NT2/D1 (cell line): ENCODE data around the gene MINK1.
"Not testable (repeated sequence)": the region's sequence is repeated elsewhere in the genome, so short reads cannot be mapped to it uniquely, and the experiment has no call there.

Source experiments
- DNase-seq: peaks from one replicate; pipeline ENCODE4 v3.0.0-alpha.2; 2011; ENCODE audit warnings: low read depth, low spot score
- H3K27me3 ChIP-seq: 2 replicates; pipeline ENCODE4 v1.6.0; 2011; ENCODE audit warnings: mild to moderate bottlenecking; ENCODE audit not compliant: insufficient read length, insufficient read depth
- H3K36me3 ChIP-seq: 2 replicates; pipeline ENCODE4 v1.6.1; 2011; ENCODE audit warnings: mild to moderate bottlenecking, low read length, mixed read lengths; ENCODE audit not compliant: insufficient read depth, insufficient read length
- H3K4me1 ChIP-seq: 2 replicates; pipeline ENCODE4 v1.5.1; 2011; ENCODE audit not compliant: insufficient read depth, insufficient read length
- H3K4me3 ChIP-seq: 2 replicates; pipeline ENCODE4 v1.5.1; 2011; ENCODE audit warnings: low read depth; ENCODE audit not compliant: insufficient read length
- H3K9ac ChIP-seq: 2 replicates; pipeline ENCODE4 v1.6.0; 2011; ENCODE audit warnings: low read depth; ENCODE audit not compliant: insufficient read length
- H3K9me3 ChIP-seq: 2 replicates; pipeline ENCODE4 v1.5.1; 2011; ENCODE audit warnings: mild to moderate bottlenecking, low read length; ENCODE audit not compliant: insufficient read depth
- SUZ12 ChIP-seq: IDR thresholded peaks from 2 replicates; pipeline ENCODE4 v1.6.1; 2011; ENCODE audit not compliant: insufficient read length, insufficient read depth; ENCODE audit errors: extremely low read depth
- YY1 ChIP-seq: IDR thresholded peaks from 2 replicates; pipeline ENCODE4 v1.6.1; 2011; ENCODE audit not compliant: insufficient read length, insufficient read depth
- ZNF274 ChIP-seq: IDR thresholded peaks from 2 replicates; pipeline ENCODE4 v1.6.1; 2011; ENCODE audit warnings: mild to moderate bottlenecking, low read depth, low read length

MINK1 gene

DNA sequence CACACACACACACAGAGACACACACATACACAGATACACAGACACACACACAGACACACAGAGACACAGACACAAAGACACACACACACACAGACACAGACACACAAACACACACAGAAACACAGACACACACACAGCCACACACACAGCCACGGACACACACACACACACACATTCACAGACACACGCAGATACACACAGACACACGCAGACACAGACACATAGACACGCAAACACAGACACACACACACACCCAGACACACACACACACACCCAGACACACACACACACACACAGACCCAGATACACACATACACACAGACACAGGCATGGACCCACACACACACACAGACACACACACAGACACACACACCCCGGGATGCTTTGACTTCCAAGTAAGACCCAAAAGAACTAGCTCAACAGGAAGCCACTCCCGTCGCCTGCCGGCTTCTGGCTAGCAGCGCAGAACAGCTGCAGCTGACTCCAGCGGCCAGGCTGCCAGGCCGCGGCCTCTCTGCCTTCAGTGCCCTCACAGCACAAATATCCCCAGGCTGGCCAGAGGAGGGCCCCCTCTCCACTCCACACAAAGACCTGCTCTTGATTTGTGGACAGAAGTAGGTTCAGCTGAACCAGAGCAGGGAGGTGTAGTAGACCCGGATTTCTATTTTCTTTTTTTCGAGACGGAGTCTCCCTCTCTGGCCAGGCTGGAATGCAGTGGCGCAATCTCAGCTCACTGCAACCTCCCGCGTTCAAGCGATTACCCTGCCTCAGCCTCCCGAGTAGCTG lies 75.8 kb downstream of the MINK1 start:
- Histone ChIP-seq H3K27me3 (no peaks in the 10 kb centered on the region), H3K36me3 (no peaks in the 10 kb centered on the region), H3K4me3 (no peak overlapping the region), H3K4me1 (peaks cover 9% of the 10 kb centered on the region), H3K9me3 (no peaks in the 10 kb centered on the region), H3K9ac (peak overlapping the region; percentile 58)
- DNase-seq = peak; percentile 71
- TF ChIP-seq ZNF274 (no peak), YY1 (no peak)

DNA sequence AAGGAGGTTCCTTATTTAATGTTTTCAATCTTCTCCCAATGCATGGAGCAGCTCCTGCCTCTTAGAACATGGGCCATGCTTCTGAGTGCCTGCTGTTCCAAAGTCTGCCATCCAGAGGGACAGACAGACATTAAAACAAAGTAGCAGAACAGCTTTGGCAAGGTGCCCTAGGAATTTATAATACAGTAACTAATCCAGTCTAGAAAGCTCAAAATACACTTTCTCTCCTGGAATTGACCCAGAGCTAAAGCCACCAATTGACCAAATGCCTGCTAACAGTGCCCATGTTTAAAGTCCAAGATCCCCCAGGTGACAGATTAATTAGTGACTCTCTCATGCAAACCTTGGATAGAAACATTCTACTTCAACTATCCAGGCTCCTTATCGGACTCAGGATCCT lies 80.9 kb downstream of the MINK1 start:
- no peak overlapping the region for H3K4me3 ChIP-seq
- no peak for DNase-seq
- no peaks in the 10 kb centered on the region for H3K27me3 ChIP-seq
- H3K4me1 ChIP-seq = peaks cover 4% of the 10 kb centered on the region
- TF ChIP-seq ZNF274 = no peak
- no peak for TF ChIP-seq SUZ12
- TF ChIP-seq YY1 = no peak
- H3K9ac ChIP-seq = no peak overlapping the region
- no peaks in the 10 kb centered on the region for H3K36me3 ChIP-seq
- H3K9me3 ChIP-seq = no peaks in the 10 kb centered on the region

DNA sequence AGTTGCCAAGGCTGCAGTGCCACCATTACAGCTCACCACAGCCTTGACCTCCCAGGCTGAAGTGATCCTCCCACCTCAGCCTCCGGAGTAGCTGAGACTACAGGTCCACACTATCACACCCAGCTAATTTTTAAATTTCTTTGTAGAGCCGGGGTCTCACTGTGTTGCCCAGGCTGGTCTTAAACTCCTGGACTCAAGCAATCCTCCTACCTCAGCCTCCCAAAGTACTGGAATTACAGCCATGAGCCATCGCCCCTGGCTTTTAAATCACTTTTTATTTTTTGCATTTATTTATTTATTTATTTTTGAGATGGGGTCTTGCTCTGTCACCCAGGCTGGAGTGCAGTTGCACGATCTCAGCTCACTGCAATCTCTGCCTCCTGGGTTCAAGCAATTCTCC lies 81.4 kb downstream of the MINK1 start:
- not testable (repeated sequence) for H3K9ac ChIP-seq, DNase-seq, H3K9me3 ChIP-seq, H3K4me1 ChIP-seq, H3K4me3 ChIP-seq, H3K36me3 ChIP-seq, H3K27me3 ChIP-seq

DNA sequence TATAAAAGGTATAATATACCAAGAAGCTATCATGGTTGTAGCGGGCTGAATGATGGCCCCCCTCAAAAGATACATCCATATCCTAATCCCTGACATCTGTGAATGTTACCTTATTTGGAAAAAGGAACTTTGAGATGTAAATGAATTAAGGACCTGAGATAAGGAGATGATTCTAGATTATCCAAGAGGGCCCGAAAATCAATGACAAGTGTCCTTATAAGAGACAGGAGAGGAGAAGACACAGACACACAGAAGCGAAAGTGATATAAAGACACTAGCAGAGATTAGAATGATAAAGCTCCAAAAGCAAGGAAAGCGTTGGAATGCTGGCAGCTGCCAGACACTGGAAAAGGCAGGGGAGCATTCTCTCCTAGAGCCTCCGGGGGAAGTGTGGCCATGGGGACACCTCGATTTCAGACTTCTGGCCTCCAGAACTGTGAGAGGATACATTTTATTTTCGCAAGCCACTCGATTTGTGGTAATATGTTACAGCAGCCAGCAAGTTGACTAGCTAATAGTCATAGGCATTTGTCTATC lies 86.4 kb downstream of the MINK1 start:
- TF ChIP-seq YY1 = no peak
- no peak for TF ChIP-seq ZNF274
- TF ChIP-seq SUZ12 = no peak
- H3K27me3 ChIP-seq = no peaks in the 10 kb centered on the region
- H3K4me3 ChIP-seq = no peak overlapping the region
- DNase-seq = no peak
- H3K9ac ChIP-seq = no peak overlapping the region
- H3K9me3 ChIP-seq = no peaks in the 10 kb centered on the region
- H3K4me1 ChIP-seq = peaks cover 2% of the 10 kb centered on the region
- no peaks in the 10 kb centered on the region for H3K36me3 ChIP-seq

DNA sequence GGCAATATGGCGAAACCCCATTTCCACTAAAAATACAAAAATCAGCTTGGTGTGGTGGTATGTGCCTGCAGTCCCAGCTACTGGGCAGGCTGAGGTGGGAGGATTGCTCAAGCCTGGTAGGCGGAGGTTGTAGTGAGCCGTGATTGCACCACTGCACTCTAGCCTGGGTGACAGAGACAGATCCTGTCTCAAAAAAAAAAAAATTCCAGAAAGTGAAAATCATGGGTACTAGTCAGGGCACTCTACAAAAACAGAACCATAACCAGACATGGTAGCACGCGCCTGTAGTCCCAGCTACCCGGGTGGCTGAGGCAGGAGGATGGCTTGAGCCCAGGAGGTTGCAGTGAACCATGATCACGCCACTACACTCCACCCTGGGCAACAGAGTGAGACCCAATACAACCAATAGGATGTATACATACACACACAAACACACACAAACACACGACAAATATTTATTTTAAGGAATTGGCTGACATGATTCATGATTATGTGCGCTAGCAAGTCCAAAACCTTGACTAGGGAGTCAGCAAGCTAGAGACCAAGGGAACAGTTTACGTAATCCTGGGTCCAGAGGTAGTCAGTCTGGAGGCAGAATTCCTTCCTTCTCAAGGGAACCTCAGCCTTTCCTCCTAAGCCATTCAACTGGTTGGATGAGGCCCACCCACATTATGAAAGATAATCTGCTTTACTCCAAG lies 87.4 kb downstream of the MINK1 start:
- Histone ChIP-seq H3K4me1 (peaks cover 2% of the 10 kb centered on the region), H3K36me3 (no peaks in the 10 kb centered on the region), H3K9ac (no peak overlapping the region), H3K4me3 (no peak overlapping the region), H3K27me3 (no peaks in the 10 kb centered on the region), H3K9me3 (no peaks in the 10 kb centered on the region)
- no peak for DNase-seq
- TF ChIP-seq SUZ12 (no peak), YY1 (no peak), ZNF274 (no peak)

DNA sequence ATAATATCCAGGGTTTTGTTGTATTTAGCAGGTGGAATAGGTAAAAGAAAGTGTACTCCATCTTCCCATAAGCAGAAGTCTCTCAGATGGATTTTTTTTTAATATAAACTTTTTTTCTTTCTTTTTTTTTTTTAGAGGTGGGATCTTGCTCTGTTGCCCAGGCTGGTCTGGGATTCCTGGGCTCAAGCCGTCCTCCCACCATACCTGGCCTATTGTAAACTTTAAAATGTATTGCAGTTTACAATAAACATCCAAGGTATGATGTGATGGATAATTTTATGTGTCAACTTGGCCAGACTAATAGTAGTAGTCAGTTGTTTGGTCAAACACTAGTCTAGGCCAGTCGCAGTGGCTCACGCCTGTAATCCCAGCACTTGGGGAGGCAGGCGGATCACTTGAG lies 88.2 kb downstream of the MINK1 start:
- Histone ChIP-seq H3K4me1 (peaks cover 2% of the 10 kb centered on the region), H3K36me3 (no peaks in the 10 kb centered on the region)

DNA sequence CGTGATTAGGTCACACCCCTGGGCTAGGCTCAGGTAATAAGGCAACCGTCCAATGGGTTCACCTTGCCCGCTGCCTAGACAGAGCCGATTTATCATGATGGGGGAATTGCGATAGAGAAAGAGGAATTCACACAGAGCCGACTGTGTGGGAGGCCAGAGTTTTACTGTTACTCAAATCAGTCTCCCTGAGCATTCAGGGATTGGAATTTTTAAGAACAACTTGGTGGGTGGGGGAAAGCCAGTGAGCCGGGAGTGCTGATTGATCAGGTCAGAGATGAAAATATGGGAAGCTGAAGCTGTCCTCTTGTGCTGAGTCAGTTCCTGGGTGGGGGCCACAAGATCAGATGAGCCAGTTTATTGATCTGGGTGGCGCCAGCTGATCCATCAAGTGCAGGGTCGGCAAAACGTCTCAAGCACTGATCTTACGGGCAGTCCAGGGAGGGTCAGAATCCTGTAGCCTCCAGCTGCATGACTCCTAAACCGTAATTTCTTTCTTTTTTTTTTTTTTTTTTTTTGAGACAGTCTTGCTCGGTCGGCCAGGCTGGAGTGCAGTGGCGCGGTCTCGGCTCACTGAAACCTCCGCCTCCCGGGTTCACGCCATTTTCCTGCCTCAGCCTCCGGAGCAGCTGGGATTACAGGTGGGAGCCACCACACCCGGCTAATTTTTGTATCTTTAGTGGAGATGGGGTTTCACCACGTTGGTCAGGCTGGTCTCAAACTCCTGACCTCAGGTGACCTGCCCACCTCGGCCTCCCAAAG lies 93.6 kb downstream of the MINK1 start:
- not testable (repeated sequence) for H3K9ac ChIP-seq, H3K4me1 ChIP-seq, DNase-seq, H3K4me3 ChIP-seq, H3K27me3 ChIP-seq, H3K9me3 ChIP-seq
- H3K36me3 ChIP-seq = peaks cover 17% of the 10 kb centered on the region

More for the DNA sequence above, 88.2 kb downstream of the MINK1 start:
- Histone ChIP-seq H3K9me3 (no peaks in the 10 kb centered on the region), H3K27me3 (no peaks in the 10 kb centered on the region), H3K4me3 (no peak overlapping the region), H3K9ac (no peak overlapping the region)
- DNase-seq = no peak
- TF ChIP-seq SUZ12 = no peak
- no peak for TF ChIP-seq ZNF274
- TF ChIP-seq YY1 = no peak
